ENCODE data around the gene ZNF335. TPM values are rescaled to one million over a fixed set of nuclear protein-coding genes. Genes with fewer than 3 reads are reported as not detected.
A peak's percentile ranks its signal among the peaks of the same experiment; 100 is the strongest.

ZNF335 gene
- total RNA-seq, 3 donors from 2014 or later (not counting 1 experiment from before 2014, with no cell fraction given), result 101 to 119 (median 102) TPM

GRCh38 chr20:45940469-45940868 lies 31.5 kb downstream of the ZNF335 start:
- Mint-ChIP-seq H3K27me3 (ENCODE audit: low read depth in 2 of 2) (no peaks in the 10 kb centered on the region), H3K4me3 (no peak overlapping the region), H3K9me3 (no peaks in the 10 kb centered on the region), H3K27ac (no peak overlapping the region), H3K36me3 (peaks cover 16% of the 10 kb centered on the region), H3K4me1 (peaks cover 40 to 44% of the 10 kb centered on the region in 2 donors)
- no peak overlapping the region for H3K4me3 ChIP-seq (ENCODE audit: low read length)
- no peak overlapping the region for H3K27ac ChIP-seq (ENCODE audit: low read length)
- ATAC-seq (no peak), DNase-seq (no peak)
- H3K4me1 ChIP-seq (ENCODE audit: control insufficient read depth, insufficient read depth, low read length), result peaks cover 38% of the 10 kb centered on the region
- intact Hi-C loops (cut with micrococcal nuclease), result no loop called here
- no peaks in the 10 kb centered on the region for H3K27me3 ChIP-seq (ENCODE audit: control insufficient read depth, insufficient read depth, low read length)
- H3K36me3 ChIP-seq (ENCODE audit: control insufficient read depth, insufficient read depth, low read length), result peaks cover 73% of the 10 kb centered on the region
- H3K9me3 ChIP-seq (ENCODE audit: control insufficient read depth, insufficient read depth, low read length), result no peaks in the 10 kb centered on the region
- 96% methylated on average over 13 of the region's 13 CpGs for WGBS (ENCODE audit: insufficient coverage)
- no peak for TF ChIP-seq CTCF (IDR thresholded peaks at IDR 0.05)

GRCh38 chr20:45940053-45940452 lies 31.9 kb downstream of the ZNF335 start:
- Mint-ChIP-seq H3K9me3 (no peaks in the 10 kb centered on the region), H3K27ac (peak overlapping the region in 1 of 2 donors; percentile 42), H3K36me3 (peaks cover 16% of the 10 kb centered on the region), H3K27me3 (ENCODE audit: low read depth in 2 of 2) (no peaks in the 10 kb centered on the region), H3K4me1 (peaks cover 41 to 44% of the 10 kb centered on the region in 2 donors), H3K4me3 (no peak overlapping the region)
- Histone ChIP-seq H3K4me1 (ENCODE audit: control insufficient read depth, insufficient read depth, low read length) (peaks cover 34% of the 10 kb centered on the region), H3K4me3 (ENCODE audit: low read length) (no peak overlapping the region), H3K36me3 (ENCODE audit: control insufficient read depth, insufficient read depth, low read length) (peaks cover 69% of the 10 kb centered on the region), H3K27ac (ENCODE audit: low read length) (no peak overlapping the region), H3K27me3 (ENCODE audit: control insufficient read depth, insufficient read depth, low read length) (no peaks in the 10 kb centered on the region), H3K9me3 (ENCODE audit: control insufficient read depth, insufficient read depth, low read length) (no peaks in the 10 kb centered on the region)
- TF ChIP-seq CTCF (IDR thresholded peaks at IDR 0.05), result no peak
- DNase-seq (no peak), ATAC-seq (no peak)
- intact Hi-C loops (cut with micrococcal nuclease), result no loop called here
- WGBS (ENCODE audit: insufficient coverage), result 97% methylated on average over 3 of the region's 3 CpGs

GRCh38 chr20:45938727-45939438 lies 33.1 kb downstream of the ZNF335 start:
- H3K27ac ChIP-seq (ENCODE audit: low read length), result no peak overlapping the region
- Mint-ChIP-seq H3K27ac (peak overlapping the region; percentile 53 to 84), H3K9me3 (no peaks in the 10 kb centered on the region), H3K27me3 (ENCODE audit: low read depth in 2 of 2) (no peaks in the 10 kb centered on the region), H3K4me3 (no peak overlapping the region), H3K4me1 (peaks cover 29 to 32% of the 10 kb centered on the region in 2 donors), H3K36me3 (peaks cover 9% of the 10 kb centered on the region)
- H3K4me1 ChIP-seq (ENCODE audit: control insufficient read depth, insufficient read depth, low read length), result peaks cover 27% of the 10 kb centered on the region
- ATAC-seq, result no peak
- H3K36me3 ChIP-seq (ENCODE audit: control insufficient read depth, insufficient read depth, low read length), result peaks cover 57% of the 10 kb centered on the region
- H3K4me3 ChIP-seq (ENCODE audit: low read length), result no peak overlapping the region
- intact Hi-C loops (cut with micrococcal nuclease), result no loop called here
- no peaks in the 10 kb centered on the region for H3K9me3 ChIP-seq (ENCODE audit: control insufficient read depth, insufficient read depth, low read length)
- 93% methylated on average over 13 of the region's 13 CpGs for WGBS (ENCODE audit: insufficient coverage)
- no peak for TF ChIP-seq CTCF (IDR thresholded peaks at IDR 0.05)
- no peaks in the 10 kb centered on the region for H3K27me3 ChIP-seq (ENCODE audit: control insufficient read depth, insufficient read depth, low read length)
- DNase-seq, result no peak

GRCh38 chr20:45937765-45938164 lies 34.2 kb downstream of the ZNF335 start:
- Histone ChIP-seq H3K27me3 (ENCODE audit: control insufficient read depth, insufficient read depth, low read length) (no peaks in the 10 kb centered on the region), H3K4me3 (ENCODE audit: low read length) (no peak overlapping the region), H3K27ac (ENCODE audit: low read length) (no peak overlapping the region), H3K36me3 (ENCODE audit: control insufficient read depth, insufficient read depth, low read length) (peaks cover 46% of the 10 kb centered on the region), H3K4me1 (ENCODE audit: control insufficient read depth, insufficient read depth, low read length) (peaks cover 26% of the 10 kb centered on the region), H3K9me3 (ENCODE audit: control insufficient read depth, insufficient read depth, low read length) (no peaks in the 10 kb centered on the region)
- Mint-ChIP-seq H3K36me3 (peaks cover 7% of the 10 kb centered on the region), H3K4me1 (peaks cover 23 to 31% of the 10 kb centered on the region in 2 donors), H3K4me3 (peak overlapping the region; percentile 77), H3K27me3 (ENCODE audit: low read depth in 2 of 2) (no peaks in the 10 kb centered on the region), H3K27ac (peak overlapping the region; percentile 75 to 84), H3K9me3 (no peaks in the 10 kb centered on the region)
- WGBS (ENCODE audit: insufficient coverage), result 100% methylated on average over 2 of the region's 2 CpGs
- DNase-seq (peak in 1 of 2 donors; percentile 38), ATAC-seq (no peak)
- intact Hi-C loops (cut with micrococcal nuclease), result no loop called here
- TF ChIP-seq CTCF (IDR thresholded peaks at IDR 0.05), result no peak

Measured in natural killer cell (primary cell).